ENCODE results near the gene SULT4A1. TPM values are rescaled to one million over a fixed set of nuclear protein-coding genes. Genes with fewer than 3 reads are reported as not detected.

The SULT4A1 gene
- total RNA-seq, 1 donor, result not detected

DNA sequence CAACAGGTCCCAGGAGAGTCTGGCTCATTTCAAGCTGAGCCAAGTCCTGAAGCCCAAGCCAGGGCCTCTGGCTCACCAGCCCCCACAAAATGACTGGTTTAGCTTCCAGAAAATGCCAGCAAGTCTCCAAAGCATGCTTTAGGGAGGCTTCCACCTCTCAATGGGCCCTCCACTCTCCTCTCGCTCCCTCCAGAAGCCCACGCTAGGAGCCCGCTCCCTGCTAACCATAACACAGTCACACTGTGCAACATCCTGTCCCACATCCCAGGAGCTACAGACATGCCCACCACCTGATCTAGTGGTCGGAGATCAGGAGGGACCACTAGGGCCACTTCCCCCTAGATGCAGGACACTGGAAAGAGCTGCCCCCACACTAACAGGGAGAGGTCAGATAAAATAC lies 6.9 kb downstream of the SULT4A1 start:
- no peak overlapping the region for H3K4me3 ChIP-seq (ENCODE audit: low read depth, low read length)
- DNase-seq (ENCODE audit: low read depth), result no peak
- TF ChIP-seq, protein P1, sequence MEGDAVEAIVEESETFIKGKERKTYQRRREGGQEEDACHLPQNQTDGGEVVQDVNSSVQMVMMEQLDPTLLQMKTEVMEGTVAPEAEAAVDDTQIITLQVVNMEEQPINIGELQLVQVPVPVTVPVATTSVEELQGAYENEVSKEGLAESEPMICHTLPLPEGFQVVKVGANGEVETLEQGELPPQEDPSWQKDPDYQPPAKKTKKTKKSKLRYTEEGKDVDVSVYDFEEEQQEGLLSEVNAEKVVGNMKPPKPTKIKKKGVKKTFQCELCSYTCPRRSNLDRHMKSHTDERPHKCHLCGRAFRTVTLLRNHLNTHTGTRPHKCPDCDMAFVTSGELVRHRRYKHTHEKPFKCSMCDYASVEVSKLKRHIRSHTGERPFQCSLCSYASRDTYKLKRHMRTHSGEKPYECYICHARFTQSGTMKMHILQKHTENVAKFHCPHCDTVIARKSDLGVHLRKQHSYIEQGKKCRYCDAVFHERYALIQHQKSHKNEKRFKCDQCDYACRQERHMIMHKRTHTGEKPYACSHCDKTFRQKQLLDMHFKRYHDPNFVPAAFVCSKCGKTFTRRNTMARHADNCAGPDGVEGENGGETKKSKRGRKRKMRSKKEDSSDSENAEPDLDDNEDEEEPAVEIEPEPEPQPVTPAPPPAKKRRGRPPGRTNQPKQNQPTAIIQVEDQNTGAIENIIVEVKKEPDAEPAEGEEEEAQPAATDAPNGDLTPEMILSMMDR (IDR thresholded peaks at IDR 0.05; ENCODE audit: insufficient read depth, low read length), result no peak

DNA sequence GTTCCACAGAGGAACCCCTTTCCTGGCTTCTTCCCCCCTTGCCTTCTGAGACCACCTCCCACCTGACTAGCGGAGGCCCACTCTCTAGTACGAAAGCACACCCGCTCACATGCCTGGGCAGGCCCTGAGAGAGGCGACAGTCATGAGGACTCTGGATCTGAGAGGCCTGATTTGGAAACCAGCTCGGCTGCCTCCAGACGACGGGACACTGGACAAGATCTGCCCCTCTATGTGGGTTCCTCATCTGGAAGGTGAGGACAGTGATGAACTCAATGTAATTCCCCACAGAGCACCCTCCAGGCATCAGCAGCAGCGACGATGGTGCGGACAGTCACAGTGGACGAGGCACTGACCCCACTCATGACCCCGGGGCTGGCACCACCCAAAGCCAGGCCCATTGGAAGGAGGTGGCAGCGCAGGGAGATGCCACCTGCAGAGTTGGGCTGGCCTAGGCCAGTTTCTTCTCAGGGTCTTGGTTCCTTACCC lies 7.5 kb downstream of the SULT4A1 start:
- DNase-seq (ENCODE audit: low read depth), result no peak
- no peak overlapping the region for H3K4me3 ChIP-seq (ENCODE audit: low read depth, low read length)
- TF ChIP-seq, protein P1 (IDR thresholded peaks at IDR 0.05; ENCODE audit: insufficient read depth, low read length), result no peak

DNA sequence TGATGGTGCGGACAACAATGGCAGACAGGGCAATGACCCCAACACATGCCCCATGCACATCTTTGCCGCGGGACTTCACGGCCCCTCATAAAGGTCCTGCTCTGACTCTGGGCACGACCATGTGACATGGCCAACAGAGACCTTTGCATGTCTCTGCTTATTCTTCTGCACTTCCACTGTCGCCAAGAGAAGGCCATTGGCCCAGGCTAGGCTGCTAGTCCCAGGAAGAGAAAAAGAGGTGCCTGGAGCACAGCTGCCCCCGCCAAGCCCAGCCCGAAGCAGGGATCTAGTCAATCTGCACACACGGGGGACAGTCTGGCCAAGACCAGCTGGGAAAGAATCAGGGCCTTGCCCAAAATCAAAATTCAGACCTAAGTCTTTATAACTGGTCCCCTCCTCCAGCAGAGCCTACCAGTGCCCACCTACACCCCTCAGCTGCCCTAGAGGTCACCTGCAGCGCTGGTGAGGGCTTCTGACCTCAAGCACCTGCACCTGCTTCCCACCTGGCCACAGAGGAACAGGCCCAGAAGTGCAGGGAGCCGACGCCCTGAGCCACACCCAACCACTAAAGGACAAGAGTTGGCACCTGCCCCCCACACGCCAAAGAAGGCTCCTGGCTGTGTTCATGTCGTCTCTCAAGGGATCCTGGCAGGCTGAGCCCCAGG lies 8.1 kb downstream of the SULT4A1 start:
- no peak overlapping the region for H3K4me3 ChIP-seq (ENCODE audit: low read depth, low read length)
- TF ChIP-seq, protein P1 (IDR thresholded peaks at IDR 0.05; ENCODE audit: insufficient read depth, low read length), result no peak
- no peak for DNase-seq (ENCODE audit: low read depth)

DNA sequence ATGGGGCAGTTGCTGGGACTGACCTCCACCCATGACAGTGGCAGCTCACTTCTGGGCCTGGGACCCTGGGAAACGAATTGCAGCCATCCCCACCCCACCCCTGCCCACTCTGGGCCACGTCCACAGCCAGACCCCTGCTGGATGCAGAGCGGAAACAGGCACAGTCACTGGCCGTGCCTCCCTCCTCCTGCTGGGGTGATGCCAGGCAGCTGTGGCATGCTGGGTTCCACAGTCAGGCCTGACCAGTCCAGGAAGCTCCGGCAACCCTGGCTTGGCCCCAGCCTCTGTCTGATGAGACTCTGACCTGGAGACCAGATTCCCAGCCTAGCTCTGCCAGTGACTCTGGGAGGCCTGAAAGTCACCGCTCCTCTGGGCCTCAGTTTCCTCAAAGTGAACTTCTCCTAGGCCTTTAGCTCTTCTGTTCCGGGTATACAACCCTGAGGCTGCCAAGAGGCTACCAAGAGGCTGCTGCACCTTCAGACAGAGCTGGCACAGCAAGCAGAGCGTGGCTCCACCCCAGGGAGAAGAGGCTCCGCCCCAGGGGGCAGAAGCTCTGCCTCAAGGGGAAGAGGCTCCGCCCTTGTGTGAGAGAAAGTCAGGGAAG lies 8.9 kb downstream of the SULT4A1 start:
- TF ChIP-seq, protein P1 (IDR thresholded peaks at IDR 0.05; ENCODE audit: insufficient read depth, low read length), result no peak
- no peak for DNase-seq (ENCODE audit: low read depth)
- H3K4me3 ChIP-seq (ENCODE audit: low read depth, low read length), result no peak overlapping the region

DNA sequence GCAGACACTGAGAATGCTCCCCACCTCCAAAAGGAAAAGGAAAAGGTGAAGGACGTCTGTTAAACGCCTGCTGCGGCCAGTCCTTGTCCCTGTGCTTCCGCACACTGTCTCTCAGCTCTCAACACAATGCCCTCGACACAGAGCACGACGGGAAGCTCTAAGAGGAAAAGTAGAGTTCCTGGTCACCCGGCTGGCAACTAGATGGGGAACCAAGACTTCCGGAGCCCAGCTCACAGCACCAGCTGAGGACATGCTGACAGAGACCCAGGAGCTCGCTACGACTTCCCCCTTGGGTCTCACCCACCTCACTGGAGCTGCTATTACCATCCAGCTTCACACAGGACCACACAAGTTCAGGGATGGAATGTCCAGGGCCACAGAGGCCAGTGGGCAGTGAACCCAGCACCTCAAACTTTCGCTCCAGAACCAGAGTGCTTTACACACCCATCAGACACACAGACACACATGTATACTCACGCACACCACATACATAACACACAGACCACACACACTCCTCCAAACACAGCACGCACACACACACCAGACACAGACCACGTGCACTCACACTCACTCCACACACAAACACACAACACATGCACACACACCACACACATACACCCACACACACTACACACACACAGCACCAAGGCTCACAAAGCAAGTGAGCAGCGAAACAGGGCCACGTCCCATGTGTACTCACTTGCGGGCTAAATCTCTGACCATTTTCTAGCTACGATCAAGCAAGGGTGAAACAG lies 9.6 kb downstream of the SULT4A1 start:
- no peak overlapping the region for H3K4me3 ChIP-seq (ENCODE audit: low read depth, low read length)
- DNase-seq (ENCODE audit: low read depth), result no peak
- TF ChIP-seq, protein P1 (IDR thresholded peaks at IDR 0.05; ENCODE audit: insufficient read depth, low read length), result no peak

DNA sequence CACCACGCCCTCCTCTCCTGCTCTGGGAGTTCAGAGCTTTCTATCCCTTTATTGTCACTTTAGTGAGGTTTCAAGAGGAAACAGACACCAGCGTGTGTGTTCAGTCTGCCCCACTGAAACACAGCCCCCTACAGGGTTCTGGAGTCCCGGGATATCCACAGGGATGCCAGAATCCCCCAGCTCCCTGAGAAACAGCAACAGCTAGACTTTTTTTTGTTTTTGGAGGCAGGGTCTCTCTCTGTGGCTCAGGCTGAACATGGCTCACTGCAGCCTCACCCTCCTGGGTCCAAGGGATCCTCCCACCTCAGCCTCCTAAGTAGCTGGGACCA lies 10.4 kb downstream of the SULT4A1 start:
- no peak for DNase-seq (ENCODE audit: low read depth)
- TF ChIP-seq, protein P1 (IDR thresholded peaks at IDR 0.05; ENCODE audit: insufficient read depth, low read length), result no peak
- H3K4me3 ChIP-seq (ENCODE audit: low read depth, low read length), result no peak overlapping the region
